HG03571 (cell line): ENCODE measurements around the gene LPCAT4.
"Not testable (repeated sequence)": the region's sequence is repeated elsewhere in the genome, so short reads cannot be mapped to it uniquely, and the experiment has no call there.

ENCODE experiments used
- ATAC-seq: cut with Tn5 transposase; IDR thresholded peaks from one replicate; pipeline ENCODE4 v1.9.1; 2021; ENCODE audit not compliant: unreplicated experiment

The LPCAT4 gene

DNA sequence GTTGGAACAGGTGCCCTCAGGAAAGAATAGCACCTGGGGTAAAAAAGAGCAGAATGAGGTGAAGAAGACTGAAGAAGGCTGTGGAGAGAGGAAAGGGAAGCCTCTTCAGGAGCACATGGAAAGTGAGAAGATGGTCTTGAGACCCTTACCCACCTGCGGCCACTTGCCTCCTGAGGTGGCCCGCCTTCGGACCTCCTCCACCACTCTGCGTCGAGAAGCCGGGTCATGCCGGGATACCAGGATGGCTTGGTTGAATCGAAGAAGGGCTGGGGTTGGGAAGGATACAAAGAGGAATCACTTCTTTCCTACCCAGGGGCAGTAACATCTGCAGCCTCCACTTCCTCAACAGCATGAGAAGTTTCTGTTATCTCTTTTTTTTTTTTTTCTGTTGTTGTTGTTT lies 3.0 kb downstream of the LPCAT4 start:
- no peak for ATAC-seq

DNA sequence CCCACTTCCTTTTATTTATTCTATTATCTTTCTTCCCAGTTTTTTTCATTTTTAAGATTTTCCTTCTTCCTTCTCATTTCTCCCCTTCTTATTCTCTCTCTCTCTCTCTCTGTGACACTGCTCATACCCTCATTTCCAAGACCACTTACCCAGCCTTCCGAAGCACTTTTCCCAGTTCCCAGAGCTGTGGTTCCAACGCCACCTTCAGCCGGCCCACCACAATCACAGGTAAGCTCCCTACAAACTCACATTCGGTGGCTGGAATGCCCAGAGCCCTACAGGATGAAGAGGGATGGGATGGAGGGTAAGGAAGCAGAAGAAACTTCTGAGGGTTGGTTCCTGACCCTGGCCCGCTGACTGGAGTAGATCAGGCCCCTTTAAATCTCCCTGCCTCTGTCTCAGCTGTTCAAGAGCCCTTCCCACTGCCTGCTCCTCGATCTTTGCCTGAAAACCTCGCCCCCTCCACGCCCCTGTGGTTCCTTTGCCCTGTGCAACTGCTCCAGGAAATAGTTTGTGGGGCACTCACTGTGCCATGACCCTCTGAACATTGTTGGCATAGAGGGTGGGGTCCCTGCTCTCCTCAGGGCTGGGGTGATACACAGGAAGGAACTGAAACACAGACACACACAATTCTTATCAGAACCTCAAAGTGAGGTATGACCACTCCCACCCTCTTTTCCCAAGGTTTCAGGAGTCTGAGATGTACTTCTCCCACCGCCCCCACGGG lies 4.8 kb downstream of the LPCAT4 start:
- no peak for ATAC-seq

DNA sequence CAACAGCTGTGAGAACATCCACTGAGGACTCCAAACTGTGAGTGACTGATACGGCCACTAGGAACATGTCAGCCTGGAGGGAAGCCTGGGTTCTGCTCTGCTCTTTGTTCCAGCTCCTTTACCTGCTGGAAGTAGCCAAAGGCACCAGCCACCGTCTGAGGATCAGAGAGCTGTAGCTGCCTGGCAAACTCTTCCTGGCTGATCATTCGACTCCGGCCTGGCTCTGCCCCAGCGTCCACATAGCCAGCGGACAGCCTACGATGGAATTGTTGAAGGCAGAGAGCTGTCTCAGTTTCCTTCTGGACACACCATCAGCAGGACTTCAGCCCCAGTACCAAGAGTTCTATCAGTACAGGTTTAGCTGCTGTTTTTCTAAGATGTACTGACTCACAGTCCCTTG lies 5.7 kb downstream of the LPCAT4 start:
- no peak for ATAC-seq

DNA sequence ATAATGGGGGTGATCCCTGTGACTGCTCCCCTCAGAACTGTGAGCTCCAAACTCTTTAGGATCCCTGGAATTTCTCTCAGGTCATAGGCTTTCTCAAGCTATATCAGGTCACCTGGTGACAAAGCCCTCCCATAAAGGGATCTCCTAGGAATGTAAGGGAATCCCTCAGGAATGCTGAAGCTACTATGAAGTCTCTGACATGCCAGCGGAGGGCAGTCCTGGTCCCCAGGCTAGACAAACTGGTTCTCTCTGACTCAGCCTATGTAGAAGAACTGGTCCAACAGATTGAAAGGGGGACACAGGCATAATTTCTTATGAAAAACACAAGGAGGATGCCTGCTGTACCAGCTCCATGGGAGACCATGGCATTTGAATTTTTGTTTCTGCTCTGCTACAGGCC lies 6.7 kb downstream of the LPCAT4 start:
- ATAC-seq = no peak

DNA sequence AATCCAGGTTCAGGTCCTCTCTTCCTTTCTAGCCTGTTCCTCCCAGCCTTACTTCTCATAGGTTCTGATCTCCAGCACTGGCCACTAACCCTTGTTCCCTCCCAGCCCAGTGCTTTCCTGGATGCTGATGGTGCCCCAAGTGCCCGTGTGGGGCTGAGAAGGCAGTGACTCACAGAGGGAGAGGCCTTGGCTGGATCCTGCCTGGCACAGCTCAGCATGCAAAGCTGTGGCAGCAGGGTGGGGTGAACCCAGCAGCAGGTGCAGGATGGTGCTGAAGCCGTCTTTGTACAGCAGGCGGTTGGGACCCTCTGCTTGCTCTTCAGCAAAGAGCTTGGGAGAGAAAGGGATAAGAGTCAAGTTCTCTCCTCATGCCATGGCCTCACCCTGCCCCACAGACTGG lies 7.6 kb downstream of the LPCAT4 start:
- no peak for ATAC-seq

DNA sequence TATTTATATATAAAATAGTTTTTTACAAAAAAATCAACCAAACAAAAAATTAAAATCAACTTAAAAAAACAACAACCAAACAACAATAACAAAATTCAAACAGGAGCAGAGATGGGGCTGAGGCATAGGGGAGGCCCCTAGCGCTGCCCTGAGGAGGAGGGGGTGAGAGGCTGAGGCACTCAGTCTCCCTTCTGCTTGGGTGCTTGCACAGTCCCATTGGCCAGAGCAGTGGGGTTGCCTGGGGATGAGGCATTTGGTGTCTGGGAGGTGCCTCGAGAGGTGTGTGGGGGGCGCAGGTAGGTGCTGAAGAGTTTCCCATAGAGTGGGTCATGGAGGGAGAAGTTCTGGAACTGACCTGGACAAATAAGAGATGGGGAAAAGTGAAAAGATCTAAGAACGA lies 8.0 kb downstream of the LPCAT4 start:
- no peak for ATAC-seq

DNA sequence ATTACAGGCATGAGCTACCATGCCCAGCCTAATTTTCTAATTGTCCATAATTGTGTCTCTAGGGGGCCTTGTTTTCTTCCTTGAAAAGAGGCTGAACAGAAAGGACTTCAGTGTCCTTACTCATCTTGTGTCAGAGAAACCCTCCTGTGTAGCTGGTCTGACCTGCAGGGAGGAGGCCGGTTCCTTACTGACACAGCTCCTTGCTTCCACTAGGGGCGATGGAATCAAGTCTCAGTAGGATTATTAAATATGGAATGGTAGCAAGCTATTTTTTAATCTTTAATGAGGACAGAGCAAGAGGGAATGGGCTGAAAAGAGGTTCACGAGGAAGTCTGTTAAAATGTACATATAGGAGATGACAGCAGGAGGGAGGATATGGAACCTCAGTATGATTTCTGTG lies 8.6 kb downstream of the LPCAT4 start:
- no peak for ATAC-seq

DNA sequence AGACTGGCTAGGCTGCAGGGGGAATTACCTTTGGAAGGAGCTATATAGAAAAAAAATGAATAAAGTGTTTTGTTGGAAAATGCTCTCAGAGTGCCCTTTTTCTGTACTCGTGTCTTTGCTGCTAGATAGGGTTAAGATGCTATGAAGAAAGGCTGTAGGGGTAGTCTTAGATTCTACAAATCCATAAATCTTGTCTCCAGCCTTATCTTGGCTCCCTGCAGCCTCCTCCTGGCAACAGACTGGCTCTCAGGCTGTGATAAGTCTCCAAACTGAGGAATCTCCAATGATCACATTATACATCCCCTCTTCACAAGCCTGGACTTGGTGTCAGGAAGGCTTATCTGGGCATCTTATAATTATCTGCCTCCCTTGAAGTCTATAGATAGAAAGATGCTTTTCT lies 9.3 kb downstream of the LPCAT4 start:
- no peak for ATAC-seq

DNA sequence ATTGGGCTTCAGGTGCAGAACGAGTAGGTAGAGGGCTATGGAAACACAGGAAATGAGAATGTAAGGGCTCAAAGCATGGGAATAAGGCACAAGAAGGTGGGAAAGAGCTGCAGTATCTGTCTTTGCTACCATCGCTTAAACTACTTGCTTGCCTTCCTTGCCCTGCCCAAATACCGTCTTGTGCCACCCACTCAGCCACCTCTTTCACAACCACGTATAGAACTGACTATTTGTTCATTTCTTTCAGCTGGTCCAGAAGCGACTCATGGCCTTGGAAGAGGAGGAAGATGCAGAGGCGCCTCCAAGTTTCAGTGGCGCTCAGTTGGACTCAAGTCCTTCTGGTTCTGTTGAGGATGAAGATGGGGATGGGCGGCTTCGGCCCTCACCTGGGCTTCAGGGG lies 11.8 kb downstream of the LPCAT4 start:
- no peak for ATAC-seq

DNA sequence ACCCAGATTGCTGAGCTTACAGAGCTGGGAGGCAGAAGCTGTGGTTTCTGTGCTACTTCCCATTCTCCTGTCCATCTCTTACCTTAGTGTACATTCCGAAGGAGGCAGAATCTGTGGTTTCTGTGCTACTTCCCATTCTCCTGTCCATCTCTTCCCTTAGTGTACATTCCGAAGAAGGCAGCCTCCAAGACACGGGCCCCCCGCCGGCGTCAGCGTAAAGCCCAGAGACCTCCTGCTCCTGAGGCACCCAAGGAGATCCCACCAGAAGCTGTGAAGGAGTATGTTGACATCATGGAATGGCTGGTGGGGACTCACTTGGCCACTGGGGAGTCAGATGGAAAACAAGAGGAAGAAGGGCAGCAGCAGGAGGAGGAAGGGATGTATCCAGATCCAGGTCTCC lies 12.7 kb downstream of the LPCAT4 start:
- no peak for ATAC-seq

DNA sequence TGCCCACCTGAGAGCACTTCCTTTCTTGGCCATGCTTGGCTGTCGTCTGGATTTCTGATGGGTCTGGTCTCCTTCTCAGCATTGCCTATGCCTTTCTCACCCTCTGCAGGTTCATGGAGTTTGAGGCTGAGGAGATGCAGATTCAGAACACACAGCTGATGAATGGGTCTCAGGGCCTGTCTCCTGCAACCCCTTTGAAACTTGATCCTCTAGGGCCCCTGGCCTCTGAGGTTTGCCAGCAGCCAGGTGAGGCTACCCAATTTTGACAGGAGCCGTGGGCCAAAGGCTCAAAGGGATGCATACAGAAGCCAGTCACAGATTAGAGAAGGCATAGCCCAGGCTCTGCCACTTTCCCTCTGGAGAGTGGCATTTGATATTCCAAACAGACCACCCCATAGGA lies 13.4 kb downstream of the LPCAT4 start:
- no peak for ATAC-seq

DNA sequence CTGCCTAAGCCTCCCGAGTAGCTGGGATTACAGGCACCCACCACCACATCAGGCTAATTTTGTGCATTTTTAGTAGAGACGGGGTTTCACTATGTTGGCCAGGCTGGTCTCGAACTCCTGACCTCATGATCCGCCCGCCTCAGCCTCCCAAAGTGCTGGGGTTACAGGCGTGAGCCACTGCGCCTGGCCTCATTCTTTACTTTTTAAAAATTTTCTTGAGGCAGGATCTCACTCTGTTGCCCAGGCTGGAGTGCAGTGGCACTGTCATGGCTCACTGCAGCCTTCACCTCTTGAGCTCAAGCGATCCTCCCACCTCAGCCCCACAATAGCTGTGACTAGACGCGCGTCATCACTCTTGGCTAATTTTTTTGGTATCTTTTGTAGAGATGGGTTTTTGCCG lies 14.0 kb downstream of the LPCAT4 start:
- not testable (repeated sequence) for ATAC-seq

DNA sequence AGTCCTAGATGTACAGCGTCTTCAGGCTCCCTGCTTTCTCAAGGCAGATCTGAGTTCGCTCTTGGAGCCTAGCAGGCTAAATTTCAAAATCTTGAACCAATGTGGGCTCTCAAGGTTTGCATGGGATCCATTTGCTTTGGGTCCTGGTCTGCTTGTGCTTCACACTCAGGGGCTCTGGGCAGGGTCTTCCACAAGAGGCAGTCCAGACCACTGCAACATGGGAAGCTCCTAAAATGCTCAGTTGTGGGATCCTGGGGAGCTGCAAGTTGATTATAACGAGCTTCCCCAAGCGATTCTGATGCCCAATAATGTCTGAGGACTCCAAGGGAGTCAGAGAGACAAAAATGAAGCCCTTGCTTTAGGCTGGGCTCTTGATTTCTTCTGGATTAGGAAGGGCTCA lies 17.2 kb downstream of the LPCAT4 start:
- no peak for ATAC-seq

DNA sequence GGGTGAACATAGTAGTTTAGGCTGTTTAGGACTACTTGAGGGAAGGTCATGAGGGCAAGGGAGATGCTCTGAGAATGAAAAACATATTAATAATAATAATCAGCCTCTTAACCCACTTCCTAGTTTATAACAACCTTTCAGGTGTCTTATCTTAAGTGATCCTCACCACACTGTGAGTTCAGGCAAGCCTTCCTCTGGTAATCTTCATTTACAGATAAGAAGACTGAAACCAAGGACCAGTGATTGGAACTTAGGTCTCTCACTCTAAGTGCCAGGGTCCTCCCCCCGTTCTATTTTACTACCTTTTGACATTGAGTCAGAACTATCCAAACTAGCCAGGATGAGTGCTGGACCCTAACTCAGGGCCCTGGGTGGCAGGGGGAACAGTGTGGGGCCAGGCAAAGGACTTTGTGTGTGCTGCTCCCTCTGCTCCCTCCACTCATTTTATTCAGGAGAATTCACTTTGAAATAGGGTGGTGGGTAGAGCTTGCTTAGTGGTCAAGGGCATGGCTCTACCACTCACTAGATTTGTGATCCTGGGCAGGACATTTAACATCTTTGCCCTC lies 18.2 kb downstream of the LPCAT4 start:
- ATAC-seq = no peak

DNA sequence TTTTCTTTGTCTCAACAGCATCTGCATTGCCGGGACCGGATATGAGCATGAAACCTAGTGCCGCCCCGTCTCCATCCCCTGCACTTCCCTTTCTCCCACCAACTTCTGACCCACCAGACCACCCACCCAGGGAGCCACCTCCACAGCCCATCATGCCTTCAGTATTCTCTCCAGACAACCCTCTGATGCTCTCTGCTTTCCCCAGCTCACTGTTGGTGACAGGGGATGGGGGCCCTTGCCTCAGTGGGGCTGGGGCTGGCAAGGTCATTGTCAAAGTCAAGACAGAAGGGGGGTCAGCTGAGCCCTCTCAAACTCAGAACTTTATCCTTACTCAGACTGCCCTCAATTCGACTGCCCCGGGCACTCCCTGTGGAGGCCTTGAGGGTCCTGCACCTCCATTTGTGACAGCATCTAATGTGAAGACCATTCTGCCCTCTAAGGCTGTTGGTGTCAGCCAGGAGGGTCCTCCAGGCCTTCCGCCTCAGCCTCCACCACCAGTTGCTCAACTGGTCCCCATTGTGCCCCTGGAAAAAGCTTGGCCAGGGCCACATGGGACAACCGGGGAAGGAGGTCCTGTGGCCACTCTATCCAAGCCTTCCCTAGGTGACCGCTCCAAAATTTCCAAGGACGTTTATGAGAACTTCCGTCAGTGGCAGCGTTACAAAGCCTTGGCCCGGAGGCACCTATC lies 18.9 kb downstream of the LPCAT4 start:
- no peak for ATAC-seq

DNA sequence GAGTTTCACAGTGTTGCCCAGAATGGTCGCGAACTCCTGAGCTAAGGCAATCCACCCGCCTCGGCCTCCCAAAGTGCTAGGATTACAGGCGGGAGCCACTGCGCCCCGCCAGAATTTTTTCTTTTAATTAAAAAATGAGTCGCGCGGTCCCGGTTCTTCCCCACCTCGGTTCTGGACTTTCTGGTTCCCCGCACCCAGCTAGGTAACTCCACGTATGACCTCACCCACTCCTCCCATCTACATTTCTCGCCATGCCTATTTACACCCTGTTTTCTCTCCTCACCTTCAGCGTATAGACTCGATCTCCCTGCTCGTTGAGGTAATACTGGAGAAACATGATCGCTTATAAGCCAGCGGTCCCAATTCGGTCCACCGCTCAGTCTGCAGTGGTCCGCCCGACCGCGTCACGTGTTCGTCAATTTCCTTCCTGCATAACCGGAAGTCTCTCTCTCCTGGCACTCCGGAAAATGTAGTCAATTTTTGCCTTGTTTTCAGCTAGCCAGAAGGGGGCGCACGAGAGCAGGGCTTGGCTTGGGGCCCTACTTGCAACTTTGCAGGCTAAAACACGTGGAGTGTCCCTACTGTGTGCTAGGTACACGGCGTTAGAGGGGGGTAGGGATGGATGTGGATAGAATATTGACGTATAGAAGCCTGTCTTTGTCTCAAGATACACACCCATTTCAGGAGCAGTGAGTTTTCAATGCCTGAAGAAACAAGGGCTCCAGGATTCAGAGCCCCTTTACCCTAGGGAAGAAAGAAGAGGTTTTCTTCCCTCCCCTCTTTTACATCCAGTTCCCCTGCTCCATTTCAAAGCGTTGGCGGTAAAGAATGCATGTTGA lies 24.0 kb downstream of the LPCAT4 start, which contains the start of the genes NOP10 and NUTM1:
TSS of gene NOP10 (minus strand) at position 400 of the 839 bp plus-strand sequence. CDS start at position 337, 63 bp downstream.
TSS of gene NUTM1 (plus strand) at position 579 of the 839 bp plus-strand sequence. CDS start 382 bp downstream, outside the sequence.
- ATAC-seq = peak; percentile 83

DNA sequence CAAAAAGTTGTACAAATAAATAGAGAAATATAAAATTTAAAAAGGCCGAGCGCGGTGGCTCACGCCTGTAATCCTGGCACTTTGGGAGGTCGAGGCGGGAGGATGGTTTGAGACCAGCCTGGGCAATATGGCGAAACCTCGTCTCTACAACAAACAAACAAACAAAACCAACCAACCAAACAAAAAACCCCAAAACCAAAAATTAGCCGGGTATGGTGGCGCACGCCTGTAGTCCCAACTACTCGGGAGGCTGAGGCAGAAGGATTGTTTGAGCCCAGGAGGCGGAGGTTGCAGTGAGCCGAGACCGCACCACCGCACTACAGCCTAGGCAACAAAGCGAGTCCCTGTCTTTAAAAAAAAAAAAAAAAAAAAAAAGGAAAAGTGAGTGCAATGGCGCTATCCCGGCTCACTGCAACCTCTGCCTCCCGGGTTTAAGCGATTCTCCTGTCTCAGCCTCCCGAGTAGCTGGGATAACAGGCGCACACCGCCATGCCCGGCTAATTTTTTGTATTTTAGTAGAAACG lies 24.7 kb downstream of the LPCAT4 start:
- not testable (repeated sequence) for ATAC-seq

DNA sequence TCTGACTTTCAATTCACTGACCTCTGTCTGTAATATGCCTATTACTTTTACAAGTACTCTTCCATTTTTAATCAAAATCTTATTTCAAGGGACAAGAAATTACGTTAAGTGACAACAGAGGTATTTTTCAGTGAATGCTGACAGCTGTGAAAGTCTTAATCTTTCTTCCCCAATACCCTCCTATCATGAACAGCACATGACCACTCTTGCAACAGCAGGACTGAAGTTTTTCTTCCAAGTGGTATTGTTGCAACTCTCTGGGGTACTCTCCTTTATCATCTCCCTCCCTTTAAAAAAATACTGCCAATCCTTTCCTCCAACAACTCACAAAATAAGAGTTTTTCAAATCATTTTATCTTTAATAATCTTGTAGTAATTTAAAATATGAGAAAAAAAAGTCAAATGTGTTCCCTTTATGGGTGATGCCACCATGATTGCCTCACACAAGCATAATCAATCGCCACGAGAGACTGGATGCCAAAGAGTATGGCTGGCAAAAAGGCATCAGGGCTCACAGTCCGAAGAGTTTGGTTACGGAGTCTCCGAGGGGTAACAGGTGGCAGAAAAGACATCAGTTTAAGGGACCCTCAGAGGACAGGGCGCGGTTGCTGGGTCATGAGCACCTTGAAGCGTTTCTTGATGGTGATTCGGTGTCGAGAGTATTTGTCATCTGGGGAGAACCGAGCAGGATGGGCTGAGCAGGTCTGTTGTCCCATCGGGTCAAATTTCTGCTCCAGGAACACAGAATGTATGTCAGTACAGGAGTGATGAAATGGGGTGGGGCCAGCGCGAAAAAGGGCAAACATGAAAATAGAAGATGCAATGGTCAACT lies 25.4 kb downstream of the LPCAT4 start:
- ATAC-seq = no peak

DNA sequence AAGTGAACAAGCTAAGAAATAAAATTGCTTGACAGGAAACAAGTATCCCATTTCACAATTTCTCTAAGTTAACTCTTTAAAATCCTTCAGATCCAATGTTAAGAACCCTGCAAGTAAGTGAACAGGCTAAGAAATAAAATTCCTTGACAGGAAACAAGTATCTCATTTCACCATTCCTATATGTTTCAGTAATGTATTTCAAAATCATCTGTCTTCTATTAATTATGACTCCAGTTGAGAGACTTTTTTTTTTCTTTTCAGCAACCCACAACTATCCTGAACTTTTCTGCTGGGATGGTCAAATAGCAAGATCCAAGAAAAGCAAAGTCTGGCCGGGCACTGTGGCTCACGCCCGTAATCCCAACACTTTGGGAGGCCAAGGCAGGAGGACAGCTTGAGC lies 27.1 kb downstream of the LPCAT4 start:
- no peak for ATAC-seq

DNA sequence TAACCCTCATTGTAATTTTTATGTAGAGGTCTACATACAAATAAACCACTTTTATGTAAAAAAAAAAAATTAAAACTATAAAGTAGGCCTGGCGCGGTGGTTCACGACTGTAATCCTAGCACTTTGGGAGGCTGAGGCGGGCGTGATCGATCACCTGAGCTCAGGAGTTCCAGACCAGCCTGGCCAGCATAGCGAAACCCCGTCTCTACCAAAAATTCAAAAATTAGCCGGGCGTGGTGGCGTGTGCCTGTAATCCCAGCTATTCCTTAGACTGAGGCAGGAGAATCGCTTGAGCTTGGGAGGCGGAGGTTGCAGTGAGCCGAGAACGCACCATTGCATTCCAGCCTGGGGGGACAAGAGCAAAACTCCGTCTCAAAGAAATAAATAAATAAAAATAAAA lies 28.6 kb downstream of the LPCAT4 start:
- no peak for ATAC-seq
